Activated CD8-positive, alpha-beta T cell treated with anti-CD3 and anti-CD28 coated beads, Interleukin-2, amount 10 ng/mL, durations not matched to agents 7 days and 5 days (primary cell): Measurements from ENCODE around the gene LMO1. TPM values are rescaled to one million over a fixed set of nuclear protein-coding genes. Genes with fewer than 3 reads are reported as not detected.

ENCODE experiments used
- ATAC-seq: fragments of 150-1000 bp; cut with Tn5 transposase; one replicate; pipeline ENCODE4 v1.10.0; 2021; ENCODE audit warnings: moderate library complexity
- CTCF ChIA-PET: fragments of 350-600 bp; sonication (Branson Sonifier 250); formaldehyde crosslinking; loops from one replicate; lab custom pipeline; 2021; ENCODE audit warnings: antibody characterized with exemption; lab: Charles Lee
- POLR2A ChIA-PET: fragments of 350-600 bp; sonication (Branson Sonifier 250); formaldehyde crosslinking; loops from one replicate; lab custom pipeline; 2021; ENCODE audit warnings: antibody characterized with exemption; lab: Charles Lee
- DNase-seq: peaks from one replicate; pipeline ENCODE4 v3.0.0-alpha.2; 2020
- H3K27ac Mint-ChIP-seq: one replicate; pipeline ENCODE4 v1.8.0; 2021; ENCODE audit warnings: mild to moderate bottlenecking, mixed read lengths
- H3K27me3 Mint-ChIP-seq: one replicate; pipeline ENCODE4 v1.8.0; 2021; ENCODE audit warnings: low read depth, mixed read lengths
- H3K36me3 Mint-ChIP-seq: one replicate; pipeline ENCODE4 v1.8.0; 2021; ENCODE audit warnings: low read depth, mixed read lengths
- H3K4me1 Mint-ChIP-seq: one replicate; pipeline ENCODE4 v1.8.0; 2021; ENCODE audit warnings: low read depth, mixed read lengths
- H3K4me3 Mint-ChIP-seq: one replicate; pipeline ENCODE4 v1.8.0; 2021; ENCODE audit warnings: mild to moderate bottlenecking, mixed read lengths
- H3K9me3 Mint-ChIP-seq: one replicate; pipeline ENCODE4 v1.8.0; 2022; ENCODE audit warnings: mixed read lengths; ENCODE audit not compliant: insufficient read depth
- total RNA-seq, 2 experiments: library from RNA; stranded (reverse); gene quantifications; one replicate each; pipeline ENCODE4 v1.2.3, GENCODE V29; 2021

Gene LMO1
- total RNA-seq, 2 experiments from 2014 or later: not detected

DNA sequence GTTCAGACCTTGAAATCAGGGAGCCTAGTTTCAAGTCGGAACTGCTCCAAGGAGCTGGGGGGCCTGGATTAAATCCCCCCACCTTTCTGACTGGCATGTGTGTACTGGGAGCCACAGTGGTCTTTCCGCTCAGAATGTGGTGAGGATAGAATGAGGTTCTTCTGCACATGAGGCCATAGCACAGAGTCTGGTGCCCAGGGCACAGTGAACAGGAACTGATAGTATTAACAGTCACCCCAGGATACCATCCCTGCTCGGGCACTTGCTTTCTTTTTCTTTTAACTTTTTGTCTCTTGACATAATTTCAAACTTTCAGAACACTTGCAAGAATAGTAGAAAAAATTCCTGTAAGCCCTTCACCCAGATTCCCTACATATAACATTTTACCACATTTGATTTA, 28.8 kb downstream of the LMO1 start:
- H3K4me1 Mint-ChIP-seq: peaks cover 4% of the 10 kb centered on the region
- H3K27ac Mint-ChIP-seq: no peak overlapping the region
- H3K36me3 Mint-ChIP-seq: no peaks in the 10 kb centered on the region
- ChIA-PET CTCF (no interaction called here), POLR2A (no interaction called here)
- ATAC-seq (no peak), DNase-seq (no peak)
- no peaks in the 10 kb centered on the region for H3K27me3 Mint-ChIP-seq
- H3K4me3 Mint-ChIP-seq: no peak overlapping the region
- H3K9me3 Mint-ChIP-seq: no peaks in the 10 kb centered on the region

DNA sequence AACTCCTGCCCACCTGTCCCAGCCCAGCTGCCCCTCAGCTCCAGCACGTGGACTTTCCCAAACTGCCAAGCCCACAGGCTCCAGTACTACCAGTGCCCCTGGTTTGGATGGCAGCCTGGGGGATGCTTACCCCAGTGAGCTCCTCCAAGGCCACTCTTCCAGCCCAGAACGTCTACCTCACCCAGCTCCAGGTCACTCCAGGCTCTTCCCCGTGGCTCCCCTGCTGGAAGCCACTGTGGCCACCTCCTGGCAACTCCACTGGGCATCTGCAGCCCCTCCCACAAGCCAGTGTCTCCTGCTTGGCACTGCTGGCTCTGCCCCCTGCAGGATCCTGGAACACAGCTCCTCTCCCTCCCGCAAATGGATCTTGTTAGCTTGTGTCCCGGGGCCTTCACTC, 29.3 kb downstream of the LMO1 start:
- ChIA-PET CTCF (no interaction called here), POLR2A (no interaction called here)
- Mint-ChIP-seq H3K4me3 (no peak overlapping the region), H3K27me3 (no peaks in the 10 kb centered on the region), H3K4me1 (peaks cover 4% of the 10 kb centered on the region), H3K27ac (no peak overlapping the region), H3K36me3 (no peaks in the 10 kb centered on the region), H3K9me3 (no peaks in the 10 kb centered on the region)
- no peak for DNase-seq
- ATAC-seq: no peak

DNA sequence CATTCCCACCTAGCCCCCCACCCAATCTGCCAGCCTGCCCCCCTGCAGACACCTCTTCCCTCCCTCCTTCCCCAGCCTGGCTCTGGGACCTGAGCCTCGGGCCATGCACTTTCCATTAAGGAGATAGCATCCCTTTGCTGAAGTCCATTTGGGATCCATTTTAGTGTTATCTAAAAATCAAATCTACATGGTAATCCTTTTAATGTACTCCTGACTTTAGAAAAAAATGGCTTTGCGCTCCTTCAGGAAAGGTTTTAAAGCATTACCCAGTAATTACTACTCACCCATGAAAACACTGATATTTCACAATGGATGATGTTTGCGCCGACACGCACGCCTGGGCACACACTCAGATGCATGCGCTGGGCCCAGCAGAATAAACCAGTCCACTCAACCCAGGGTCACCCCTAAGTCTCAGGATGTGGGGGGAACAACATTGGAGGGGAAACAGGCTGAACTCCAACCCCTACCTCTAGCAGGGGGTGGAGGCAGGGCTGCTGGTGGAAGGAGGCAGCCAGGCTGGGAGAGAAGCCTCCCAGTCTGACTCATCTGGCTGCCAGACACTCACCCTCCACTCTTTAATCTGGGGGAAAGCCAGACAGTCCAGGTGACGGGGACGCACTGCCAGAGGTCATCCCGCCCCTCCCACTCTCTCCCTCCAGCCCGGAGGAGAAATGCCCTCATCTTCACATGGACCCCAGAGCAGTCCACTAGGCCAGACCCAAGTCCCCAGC, 29.8 kb downstream of the LMO1 start:
- no peak overlapping the region for H3K4me3 Mint-ChIP-seq
- peaks cover 4% of the 10 kb centered on the region for H3K4me1 Mint-ChIP-seq
- ChIA-PET POLR2A (no interaction called here), CTCF (no interaction called here)
- DNase-seq: no peak
- ATAC-seq: no peak
- H3K36me3 Mint-ChIP-seq: no peaks in the 10 kb centered on the region
- no peaks in the 10 kb centered on the region for H3K9me3 Mint-ChIP-seq
- H3K27me3 Mint-ChIP-seq: no peaks in the 10 kb centered on the region
- no peak overlapping the region for H3K27ac Mint-ChIP-seq

DNA sequence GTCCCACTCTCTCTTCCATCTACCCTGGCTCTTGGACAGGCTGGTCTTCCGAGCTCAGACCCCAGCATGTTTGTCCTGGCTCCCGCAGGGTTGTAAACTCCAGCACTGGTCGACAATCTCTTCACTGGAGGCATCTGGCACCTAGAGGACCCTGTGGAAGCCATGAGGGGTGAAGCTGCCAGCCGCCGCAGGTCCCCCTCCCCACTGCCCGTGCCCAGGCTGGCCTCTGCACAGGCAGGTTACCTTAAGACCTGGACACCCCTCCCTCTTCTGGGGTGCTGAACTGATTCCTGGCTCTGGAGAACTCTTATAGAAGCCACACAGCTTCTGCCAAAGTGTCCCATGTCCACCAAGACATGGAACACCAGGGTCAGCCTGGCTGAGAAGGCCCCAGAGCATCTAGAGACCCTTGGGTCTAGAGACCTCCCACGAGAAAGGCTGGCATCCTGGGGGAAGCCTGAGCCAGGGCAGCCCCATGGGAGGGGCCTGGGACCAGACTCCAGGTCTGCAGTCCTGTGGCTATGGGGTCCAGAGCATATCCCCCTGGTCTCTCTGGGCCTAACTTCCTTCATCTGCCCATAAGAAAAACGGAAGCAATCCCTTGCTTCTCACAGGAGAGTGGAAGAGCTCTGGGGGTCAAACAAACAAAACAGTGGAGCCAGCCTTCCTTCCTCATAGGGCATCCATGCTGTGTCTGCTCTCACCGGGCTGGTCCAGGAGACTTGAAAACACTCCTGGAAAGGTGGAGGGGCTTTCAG, 30.6 kb downstream of the LMO1 start:
- no peak overlapping the region for H3K27ac Mint-ChIP-seq
- H3K4me1 Mint-ChIP-seq: peaks cover 4% of the 10 kb centered on the region
- no peaks in the 10 kb centered on the region for H3K36me3 Mint-ChIP-seq
- no peaks in the 10 kb centered on the region for H3K27me3 Mint-ChIP-seq
- H3K9me3 Mint-ChIP-seq: no peaks in the 10 kb centered on the region
- DNase-seq (no peak), ATAC-seq (no peak)
- POLR2A ChIA-PET: no interaction called here
- H3K4me3 Mint-ChIP-seq: no peak overlapping the region
- CTCF ChIA-PET: no interaction called here

DNA sequence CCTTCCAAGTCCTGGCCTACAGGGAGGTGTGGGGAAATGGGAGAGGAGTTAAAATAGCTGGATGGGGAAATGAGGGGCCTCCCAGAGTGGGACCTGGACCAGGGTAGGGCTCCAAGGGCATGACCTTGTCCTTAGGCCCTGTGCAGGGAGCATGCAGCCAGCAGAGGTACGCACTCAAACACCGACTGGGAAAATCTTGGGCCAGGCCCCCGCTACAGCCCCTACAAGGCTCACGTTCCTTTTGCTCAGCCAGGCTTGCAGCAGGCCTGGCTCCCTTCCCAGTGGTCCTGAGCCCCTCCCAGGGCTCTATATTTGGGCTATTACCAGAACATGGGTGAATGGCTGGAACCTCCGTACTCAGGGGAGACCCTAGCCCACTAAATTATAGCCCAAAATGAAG, 31.3 kb downstream of the LMO1 start:
- ChIA-PET POLR2A (no interaction called here), CTCF (no interaction called here)
- H3K27me3 Mint-ChIP-seq: no peaks in the 10 kb centered on the region
- no peaks in the 10 kb centered on the region for H3K9me3 Mint-ChIP-seq
- no peak for ATAC-seq
- no peaks in the 10 kb centered on the region for H3K36me3 Mint-ChIP-seq
- peaks cover 4% of the 10 kb centered on the region for H3K4me1 Mint-ChIP-seq
- no peak overlapping the region for H3K4me3 Mint-ChIP-seq
- H3K27ac Mint-ChIP-seq: no peak overlapping the region
- no peak for DNase-seq

DNA sequence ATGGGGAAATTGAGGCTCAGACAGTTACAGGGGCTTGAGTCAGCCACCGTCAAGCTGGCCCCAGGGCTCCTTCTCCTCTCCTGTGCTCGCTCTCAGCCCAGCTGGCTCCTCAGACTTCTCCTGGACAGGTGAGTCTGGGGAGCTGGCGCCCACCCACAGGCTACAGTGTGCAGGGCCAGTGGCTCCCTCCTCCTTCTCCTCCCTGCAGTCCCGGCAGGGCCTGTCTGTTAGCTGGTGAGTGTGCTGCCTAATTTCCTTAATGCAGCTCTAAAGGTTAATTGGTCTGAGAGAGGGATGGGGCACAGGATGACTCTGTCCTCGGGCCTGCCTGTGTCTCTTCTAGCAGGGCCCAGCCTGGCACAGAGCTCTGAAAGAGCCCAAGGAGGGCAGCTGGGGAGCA, 31.7 kb downstream of the LMO1 start:
- ChIA-PET POLR2A (no interaction called here), CTCF (no interaction called here)
- no peak overlapping the region for H3K4me3 Mint-ChIP-seq
- H3K36me3 Mint-ChIP-seq: no peaks in the 10 kb centered on the region
- peaks cover 4% of the 10 kb centered on the region for H3K4me1 Mint-ChIP-seq
- ATAC-seq (no peak), DNase-seq (no peak)
- H3K27me3 Mint-ChIP-seq: no peaks in the 10 kb centered on the region
- no peak overlapping the region for H3K27ac Mint-ChIP-seq
- no peaks in the 10 kb centered on the region for H3K9me3 Mint-ChIP-seq

DNA sequence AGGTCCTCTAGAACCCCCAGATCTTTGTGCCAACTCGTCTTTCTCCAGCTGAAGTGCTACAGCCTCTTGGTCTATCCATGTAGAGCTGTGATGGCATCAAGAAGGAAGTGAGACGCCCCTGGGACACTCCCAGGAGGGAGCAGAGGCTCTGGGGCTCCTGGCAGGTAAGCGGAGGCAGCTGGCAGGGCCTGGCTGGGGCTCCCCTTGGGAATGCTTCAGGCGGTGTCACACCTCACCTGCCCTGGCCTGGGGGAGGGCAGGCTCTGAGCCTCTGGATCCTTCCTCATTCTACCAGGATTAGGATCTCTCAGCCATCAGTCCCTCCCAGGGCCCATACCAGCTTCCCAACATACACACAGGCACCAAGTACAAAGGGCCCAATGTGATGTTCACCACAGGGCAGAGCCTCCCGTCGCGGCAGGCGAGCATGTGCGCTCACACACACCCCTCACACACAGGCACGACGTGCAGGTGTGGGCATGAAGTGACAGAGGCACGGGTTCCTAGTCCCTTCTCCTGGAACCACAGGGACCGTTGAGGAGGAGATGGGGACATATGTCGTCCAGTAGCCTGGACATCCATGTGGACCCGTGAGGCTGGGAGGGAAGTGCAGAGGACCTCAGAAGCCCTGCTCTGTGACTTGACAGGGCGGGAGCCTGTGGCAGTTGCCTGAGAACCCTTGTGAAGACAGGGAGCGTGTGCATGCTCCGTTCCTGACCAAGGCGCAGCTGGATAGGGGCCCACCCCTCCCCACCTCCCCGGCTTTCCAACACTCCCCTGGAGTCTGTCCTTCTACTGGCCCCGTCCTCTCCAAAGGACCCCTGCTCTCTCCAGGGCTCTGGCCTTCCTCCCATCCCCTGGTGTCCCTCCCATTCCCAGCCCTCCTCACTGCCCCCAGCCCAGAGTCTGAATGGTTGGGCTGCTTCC, 32.5 kb downstream of the LMO1 start:
- no peak for DNase-seq
- no peaks in the 10 kb centered on the region for H3K36me3 Mint-ChIP-seq
- no peaks in the 10 kb centered on the region for H3K9me3 Mint-ChIP-seq
- ChIA-PET CTCF (no interaction called here), POLR2A (no interaction called here)
- no peaks in the 10 kb centered on the region for H3K27me3 Mint-ChIP-seq
- H3K27ac Mint-ChIP-seq: no peak overlapping the region
- no peak for ATAC-seq
- H3K4me1 Mint-ChIP-seq: peaks cover 4% of the 10 kb centered on the region
- no peak overlapping the region for H3K4me3 Mint-ChIP-seq

DNA sequence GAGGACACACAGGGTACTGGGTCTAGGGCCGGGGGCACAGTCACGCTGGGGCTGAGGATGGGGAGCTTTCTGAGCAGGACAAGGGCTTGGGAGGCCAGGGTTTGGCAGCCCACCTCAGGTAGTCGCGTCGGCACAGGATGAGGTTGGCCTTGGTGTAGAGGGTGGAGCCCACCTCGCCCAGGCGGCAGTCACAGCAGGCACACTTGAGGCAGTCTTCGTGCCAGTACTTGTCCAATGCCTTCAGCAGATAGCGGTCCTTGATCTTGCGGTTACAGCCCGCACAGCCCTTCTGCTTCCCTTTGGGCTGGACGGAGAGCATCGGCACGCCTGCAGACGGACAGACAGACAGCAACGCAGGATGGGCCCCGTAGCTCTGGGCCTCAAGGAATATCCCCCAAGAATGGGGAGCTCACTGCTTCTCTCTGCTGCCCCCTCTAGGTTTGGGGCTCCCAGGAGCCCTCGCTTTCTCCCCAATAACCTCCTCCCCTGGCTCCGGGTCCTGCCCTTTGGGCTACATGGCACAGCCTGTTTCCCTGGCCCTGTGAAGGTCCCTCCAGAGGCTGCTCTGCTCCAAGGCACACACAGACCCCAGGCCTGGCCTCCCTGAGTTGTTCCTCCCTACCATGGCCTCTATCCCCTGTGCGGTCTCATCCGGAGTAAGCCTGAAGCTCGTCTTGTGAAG, 33.4 kb downstream of the LMO1 start:
- DNase-seq: no peak
- Mint-ChIP-seq H3K27me3 (no peaks in the 10 kb centered on the region), H3K4me3 (no peak overlapping the region), H3K27ac (no peak overlapping the region), H3K4me1 (peaks cover 4% of the 10 kb centered on the region), H3K36me3 (no peaks in the 10 kb centered on the region), H3K9me3 (no peaks in the 10 kb centered on the region)
- POLR2A ChIA-PET: no interaction called here
- no peak for ATAC-seq
- CTCF ChIA-PET: no interaction called here

DNA sequence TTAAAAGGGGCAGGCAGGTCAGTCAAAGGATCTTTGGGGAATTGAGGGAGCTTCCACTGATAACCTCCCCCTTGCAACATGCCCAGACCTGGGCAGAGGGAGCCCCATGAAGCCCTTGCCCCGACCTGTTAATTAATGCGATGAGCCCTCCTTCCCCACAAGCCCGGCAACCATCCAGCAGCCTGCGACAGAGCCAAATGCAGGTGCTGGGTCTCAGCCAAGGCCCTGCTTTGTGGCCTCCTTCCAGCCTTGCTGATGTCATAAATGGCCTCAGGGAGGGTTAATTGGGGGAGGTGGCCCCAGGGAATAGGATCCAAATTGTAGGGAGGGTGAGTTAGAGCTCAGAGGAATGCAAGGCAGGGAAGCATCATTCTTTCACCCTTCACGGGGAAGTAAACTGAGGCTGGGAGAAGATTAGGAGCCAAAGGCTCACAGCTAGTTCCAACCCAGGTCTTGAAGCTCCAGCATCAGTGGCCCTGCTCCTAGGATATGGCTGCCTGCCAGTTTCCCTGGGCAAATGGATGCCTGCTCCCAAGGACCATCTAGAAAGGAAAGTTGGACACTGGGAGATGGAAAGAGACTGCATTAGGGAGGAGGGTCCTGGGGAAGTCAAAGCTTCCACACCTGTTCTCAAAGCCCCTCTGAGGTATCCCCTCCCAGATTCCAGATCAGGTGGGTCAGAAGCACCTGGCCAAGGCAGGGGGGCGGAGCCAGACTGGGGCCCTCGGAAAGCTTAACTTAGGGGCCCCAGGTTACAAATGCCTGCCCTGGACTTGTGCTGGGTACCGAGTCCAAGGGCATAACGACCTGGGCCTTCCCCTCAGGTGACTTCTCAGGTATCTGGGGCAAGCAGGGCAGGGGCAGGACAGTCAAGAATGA, 34.1 kb downstream of the LMO1 start:
- Mint-ChIP-seq H3K4me3 (no peak overlapping the region), H3K27me3 (no peaks in the 10 kb centered on the region), H3K9me3 (no peaks in the 10 kb centered on the region), H3K4me1 (no peaks in the 10 kb centered on the region), H3K27ac (no peak overlapping the region), H3K36me3 (no peaks in the 10 kb centered on the region)
- DNase-seq (no peak), ATAC-seq (no peak)
- ChIA-PET POLR2A (no interaction called here), CTCF (interaction anchor here (3.4 kb wide), 1 partner anchor 34 kb away, joined by 14 read pairs; the partner anchor contains the start of gene LMO1)

DNA sequence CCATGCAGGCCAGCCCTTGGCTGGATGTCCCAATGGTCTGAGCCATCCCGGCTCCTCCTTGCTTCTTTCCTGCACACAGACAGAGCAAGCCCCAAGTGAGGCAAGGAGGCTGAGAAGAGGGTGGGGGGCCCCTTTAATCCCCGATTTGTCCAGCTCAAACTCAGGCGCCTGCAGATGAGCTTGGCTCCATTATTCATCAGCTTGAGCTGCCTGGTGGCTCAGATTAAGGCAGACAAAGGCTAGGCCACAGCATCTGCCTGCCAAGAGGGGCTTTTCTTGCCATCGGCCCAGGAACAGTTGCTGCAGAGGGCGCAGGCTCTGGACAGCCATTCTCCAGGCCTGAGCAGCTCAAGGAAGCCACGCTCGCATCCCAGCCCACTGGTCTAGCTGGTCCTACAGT, 35.4 kb downstream of the LMO1 start:
- H3K4me1 Mint-ChIP-seq: no peaks in the 10 kb centered on the region
- ATAC-seq (no peak), DNase-seq (no peak)
- no peaks in the 10 kb centered on the region for H3K36me3 Mint-ChIP-seq
- H3K27ac Mint-ChIP-seq: no peak overlapping the region
- H3K9me3 Mint-ChIP-seq: no peaks in the 10 kb centered on the region
- POLR2A ChIA-PET: no interaction called here
- peaks cover 5% of the 10 kb centered on the region for H3K27me3 Mint-ChIP-seq
- no peak overlapping the region for H3K4me3 Mint-ChIP-seq
- CTCF ChIA-PET: interaction anchor here (3.4 kb wide), 1 partner anchor 35 kb away, joined by 14 read pairs; the partner anchor contains the start of gene LMO1
